Measurements from ENCODE around the gene A1CF.

DNA sequence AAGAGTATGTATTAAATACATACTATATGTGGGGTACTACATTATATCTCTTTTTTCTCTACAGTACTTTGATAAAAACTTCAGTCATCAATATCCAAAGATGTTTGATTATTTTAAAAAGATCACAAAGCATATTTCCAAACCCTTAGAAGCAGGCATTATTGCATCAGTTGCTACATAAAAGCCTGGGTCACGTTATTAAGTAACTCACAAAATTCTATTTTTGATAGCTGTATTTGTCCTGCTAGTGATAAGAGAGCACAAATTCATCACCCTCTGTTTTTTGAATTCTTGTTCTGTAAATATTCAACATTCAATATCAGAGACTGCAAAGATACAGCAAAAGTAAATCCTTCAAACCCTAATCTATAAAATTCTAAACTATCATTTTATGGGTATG is 30.0 kb downstream of the A1CF start:
- TF ChIP-seq, protein P1, sequence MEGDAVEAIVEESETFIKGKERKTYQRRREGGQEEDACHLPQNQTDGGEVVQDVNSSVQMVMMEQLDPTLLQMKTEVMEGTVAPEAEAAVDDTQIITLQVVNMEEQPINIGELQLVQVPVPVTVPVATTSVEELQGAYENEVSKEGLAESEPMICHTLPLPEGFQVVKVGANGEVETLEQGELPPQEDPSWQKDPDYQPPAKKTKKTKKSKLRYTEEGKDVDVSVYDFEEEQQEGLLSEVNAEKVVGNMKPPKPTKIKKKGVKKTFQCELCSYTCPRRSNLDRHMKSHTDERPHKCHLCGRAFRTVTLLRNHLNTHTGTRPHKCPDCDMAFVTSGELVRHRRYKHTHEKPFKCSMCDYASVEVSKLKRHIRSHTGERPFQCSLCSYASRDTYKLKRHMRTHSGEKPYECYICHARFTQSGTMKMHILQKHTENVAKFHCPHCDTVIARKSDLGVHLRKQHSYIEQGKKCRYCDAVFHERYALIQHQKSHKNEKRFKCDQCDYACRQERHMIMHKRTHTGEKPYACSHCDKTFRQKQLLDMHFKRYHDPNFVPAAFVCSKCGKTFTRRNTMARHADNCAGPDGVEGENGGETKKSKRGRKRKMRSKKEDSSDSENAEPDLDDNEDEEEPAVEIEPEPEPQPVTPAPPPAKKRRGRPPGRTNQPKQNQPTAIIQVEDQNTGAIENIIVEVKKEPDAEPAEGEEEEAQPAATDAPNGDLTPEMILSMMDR (conservative IDR thresholded peaks at IDR 0.05 in 1 of 2, IDR thresholded peaks at IDR 0.05 in 1 of 2; ENCODE audit: extremely low read depth in 1 of 2, insufficient read depth in 1 of 2, low read depth in 1 of 2, low read length in 2 of 2) = no peak
- TF ChIP-seq EZH2 (IDR thresholded peaks at IDR 0.05; ENCODE audit: borderline replicate concordance, low read length) = no peak
